ELF-1 (cell line): Measurements from ENCODE around the gene IFNK.

Experiments used
- DNase-seq: peaks from one replicate; pipeline ENCODE4 v3.0.0-alpha.2; 2016; ENCODE audit warnings: low read depth, low spot score

IFNK gene

GRCh38 chr9:27511771-27512170 is 12.3 kb upstream of the IFNK start:
- DNase-seq, result no peak

GRCh38 chr9:27514551-27514950 is 9.5 kb upstream of the IFNK start:
- no peak for DNase-seq

- no peak for DNase-seq
These were observed 6.1 kb upstream of the IFNK start for GRCh38 chr9:27518006-27518405.

- no peak for DNase-seq
These were observed 5.3 kb upstream of the IFNK start for GRCh38 chr9:27518809-27519208.

- DNase-seq, result no peak
These were observed 4.3 kb upstream of the IFNK start for GRCh38 chr9:27519466-27520465.

- DNase-seq, result no peak
These were observed 3.1 kb upstream of the IFNK start for GRCh38 chr9:27520986-27521385.

GRCh38 chr9:27523141-27523540 is 949 bp upstream of the IFNK start:
- no peak for DNase-seq

GRCh38 chr9:27527702-27528075 is 3.6 kb downstream of the IFNK start:
- no peak for DNase-seq

GRCh38 chr9:27528076-27528885 is 4.2 kb downstream of the IFNK start:
- DNase-seq, result peak; percentile 91

- DNase-seq, result peak; percentile 86
These were observed 4.8 kb downstream of the IFNK start for GRCh38 chr9:27528886-27529315.

- peak; percentile 90 for DNase-seq
These were observed 5.5 kb downstream of the IFNK start, which contains the start of gene MOB3B for GRCh38 chr9:27529316-27530278. Gene MOB3B (minus strand): TSS chr9:27529814. CDS start chr9:27455550, 74,264 bp downstream.

- DNase-seq, result no peak
These were observed 7.0 kb downstream of the IFNK start for GRCh38 chr9:27530915-27531755.

GRCh38 chr9:27532046-27532445 is 8.0 kb downstream of the IFNK start:
- no peak for DNase-seq

GRCh38 chr9:27533311-27533710 is 9.2 kb downstream of the IFNK start:
- no peak for DNase-seq

- DNase-seq, result no peak
These were observed 10.0 kb downstream of the IFNK start for GRCh38 chr9:27534131-27534530.

- DNase-seq, result no peak
These were observed 10.6 kb downstream of the IFNK start for GRCh38 chr9:27534658-27535209.

- DNase-seq, result peak; percentile 74
These were observed 11.6 kb downstream of the IFNK start for GRCh38 chr9:27535701-27536118.

- DNase-seq, result no peak
These were observed 12.1 kb downstream of the IFNK start for GRCh38 chr9:27536168-27536567.

GRCh38 chr9:27537027-27537435 is 12.9 kb downstream of the IFNK start:
- DNase-seq, result no peak

GRCh38 chr9:27537756-27538155 is 13.7 kb downstream of the IFNK start:
- DNase-seq, result no peak
